H9 (cell line): ENCODE results near the gene LRIF1. TPM values are rescaled to one million over a fixed set of nuclear protein-coding genes. Genes with fewer than 3 reads are reported as not detected.

Experiments used
- DNase-seq: peaks from one replicate; pipeline ENCODE4 v3.0.0-alpha.2; 2017
- H2AFZ ChIP-seq: one replicate; pipeline ENCODE4 v1.6.1; 2013; ENCODE audit warnings: mild to moderate bottlenecking, low read length, control low read depth, moderate library complexity
- H2AK5ac ChIP-seq: 2 replicates; pipeline ENCODE4 v1.6.1; 2013; ENCODE audit warnings: low read length, control low read depth, mixed read lengths; ENCODE audit not compliant: insufficient read length
- H2BK120ac ChIP-seq: one replicate; pipeline ENCODE4 v1.6.1; 2013; ENCODE audit warnings: low read depth, mild to moderate bottlenecking, low read length, control low read depth, inconsistent platforms; ENCODE audit not compliant: poor library complexity, severe bottlenecking
- H2BK12ac ChIP-seq: 2 replicates; pipeline ENCODE4 v1.6.1; 2013; ENCODE audit warnings: low read length, control low read depth, mixed read lengths, low read depth; ENCODE audit not compliant: insufficient read length
- H2BK15ac ChIP-seq: 2 replicates; pipeline ENCODE4 v1.6.1; 2013; ENCODE audit warnings: low read depth, low read length, control low read depth
- H2BK20ac ChIP-seq: one replicate; pipeline ENCODE4 v1.6.1; 2013; ENCODE audit warnings: low read depth, mild to moderate bottlenecking, low read length, control low read depth, inconsistent platforms; ENCODE audit not compliant: poor library complexity, severe bottlenecking
- H2BK5ac ChIP-seq: 2 replicates; pipeline ENCODE4 v1.6.1; 2013; ENCODE audit warnings: low read length, control low read depth, mixed read lengths; ENCODE audit not compliant: insufficient read length
- H3K14ac ChIP-seq: 2 replicates; pipeline ENCODE4 v1.6.1; 2013; ENCODE audit warnings: low read length, control low read depth; ENCODE audit not compliant: insufficient read depth
- H3K18ac ChIP-seq: 2 replicates; pipeline ENCODE4 v1.6.1; 2013; ENCODE audit warnings: low read depth, mild to moderate bottlenecking, mixed read lengths, low read length, control low read depth; ENCODE audit not compliant: insufficient read length
- H3K23ac ChIP-seq: 2 replicates; pipeline ENCODE4 v1.6.1; 2013; ENCODE audit warnings: low read length, control low read depth, mixed read lengths, low read depth; ENCODE audit not compliant: insufficient read length
- H3K23me2 ChIP-seq: 2 replicates; pipeline ENCODE4 v1.6.1; 2013; ENCODE audit warnings: low read depth, mild to moderate bottlenecking, mixed read lengths, low read length, control low read depth; ENCODE audit not compliant: insufficient read length, poor library complexity, severe bottlenecking
- H3K27ac ChIP-seq: 2 replicates; pipeline ENCODE4 v1.5.1; 2013; ENCODE audit warnings: low read length, control low read depth, mixed read lengths, low read depth; ENCODE audit not compliant: insufficient read length
- H3K27me3 ChIP-seq: 2 replicates; pipeline ENCODE4 v1.6.1; 2013; ENCODE audit warnings: low read length, control low read depth, inconsistent platforms; ENCODE audit not compliant: insufficient read depth
- H3K4ac ChIP-seq: 2 replicates; pipeline ENCODE4 v1.6.1; 2013; ENCODE audit warnings: low read depth, mild to moderate bottlenecking, control low read depth, inconsistent platforms, low read length, moderate library complexity
- H3K4me1 ChIP-seq: 2 replicates; pipeline ENCODE4 v1.6.1; 2013; ENCODE audit warnings: low read length, control low read depth, inconsistent platforms; ENCODE audit not compliant: insufficient read depth
- H3K4me2 ChIP-seq: 2 replicates; pipeline ENCODE4 v1.6.1; 2013; ENCODE audit warnings: low read length, control low read depth, mixed read lengths; ENCODE audit not compliant: insufficient read length, insufficient read depth
- H3K56ac ChIP-seq: 2 replicates; pipeline ENCODE4 v1.6.1; 2013; ENCODE audit warnings: low read depth, mild to moderate bottlenecking, mixed read lengths, low read length, control low read depth; ENCODE audit not compliant: insufficient read length
- H3K79me1 ChIP-seq: 2 replicates; pipeline ENCODE4 v1.6.1; 2013; ENCODE audit warnings: low read depth, mild to moderate bottlenecking, moderate library complexity, low read length, control low read depth, inconsistent platforms; ENCODE audit not compliant: insufficient read depth, poor library complexity, severe bottlenecking
- H3K79me2 ChIP-seq: 2 replicates; pipeline ENCODE4 v1.6.1; 2013; ENCODE audit warnings: low read length, control low read depth, inconsistent platforms; ENCODE audit not compliant: insufficient read depth
- H3K9ac ChIP-seq: 2 replicates; pipeline ENCODE4 v1.6.1; 2013; ENCODE audit warnings: low read length, control low read depth, mixed read lengths; ENCODE audit not compliant: insufficient read length; ENCODE audit errors: extremely low read depth
- H3K9me3 ChIP-seq: one replicate; pipeline ENCODE4 v1.6.1; 2013; ENCODE audit warnings: low read depth, low read length, inconsistent platforms; ENCODE audit not compliant: control insufficient read depth
- H3T11ph ChIP-seq: one replicate; pipeline ENCODE4 v1.6.1; 2013; ENCODE audit warnings: mild to moderate bottlenecking, low read length, control low read depth, inconsistent platforms
- H4K20me1 ChIP-seq: one replicate; pipeline ENCODE4 v1.6.1; 2013; ENCODE audit not compliant: control insufficient read depth, insufficient read length, insufficient read depth
- H4K5ac ChIP-seq: 2 replicates; pipeline ENCODE4 v1.6.1; 2013; ENCODE audit warnings: low read depth, mild to moderate bottlenecking, mixed read lengths, low read length, control low read depth; ENCODE audit not compliant: insufficient read length
- H4K8ac ChIP-seq: replicated peaks from 2 replicates; pipeline ENCODE4 v1.6.1; 2013; ENCODE audit warnings: low read length, control low read depth, mixed read lengths, low read depth; ENCODE audit not compliant: insufficient read length
- H4K91ac ChIP-seq: 2 replicates; pipeline ENCODE4 v1.6.1; 2013; ENCODE audit warnings: low read depth, mild to moderate bottlenecking, moderate library complexity, mixed read lengths, low read length, control low read depth; ENCODE audit not compliant: insufficient read length
- H3K27ac Mint-ChIP-seq, 3 experiments: 2 replicates in 2 of 3; 3 replicates in 1 of 3; pipeline ENCODE4 v1.8.0; 2020 to 2021; ENCODE audit warnings: mixed read lengths in 3 of 3, mild to moderate bottlenecking in 1 of 3, moderate library complexity in 1 of 3
- H3K27me3 Mint-ChIP-seq: 2 replicates; pipeline ENCODE4 v1.8.0; 2021; ENCODE audit warnings: low read depth, mild to moderate bottlenecking, moderate library complexity, mixed read lengths
- H3K36me3 Mint-ChIP-seq, 3 experiments: 2 replicates in 2 of 3; 3 replicates in 1 of 3; pipeline ENCODE4 v1.8.0; 2020 to 2021; ENCODE audit warnings: low read depth in 3 of 3, mixed read lengths in 3 of 3; ENCODE audit not compliant: insufficient read depth in 1 of 3
- H3K4me1 Mint-ChIP-seq, 2 experiments: 2 replicates each; pipeline ENCODE4 v1.8.0; 2020; ENCODE audit warnings: mixed read lengths in 2 of 2
- H3K4me3 Mint-ChIP-seq, 2 experiments: 2 replicates in 1 of 2; 3 replicates in 1 of 2; pipeline ENCODE4 v1.8.0; 2020 to 2021; ENCODE audit warnings: mild to moderate bottlenecking in 2 of 2, mixed read lengths in 2 of 2, moderate library complexity in 1 of 2
- H3K9me3 Mint-ChIP-seq, 2 experiments: 2 replicates in 1 of 2; 3 replicates in 1 of 2; pipeline ENCODE4 v1.8.0; 2020; ENCODE audit warnings: mild to moderate bottlenecking in 2 of 2, mixed read lengths in 2 of 2, moderate library complexity in 1 of 2
- WGBS: extraction: QIAGEN DNeasy Blood & Tissue Kit; methylation state at CpG from one replicate; pipeline ENCODE4 v1.1.7; 2013; ENCODE audit warnings: missing lambda C conversion rate, low lambda C conversion rate, mixed read lengths; ENCODE audit not compliant: insufficient read length; ENCODE audit errors: extremely low coverage; 5-methylcytosine and 5-hydroxymethylcytosine counted together
- total RNA-seq: library from RNA; stranded (reverse); gene quantifications from 2 replicates; pipeline ENCODE4 v1.2.1, GENCODE V29; 2021
- TF ChIP-seq, protein P1 (sequence below): fragments of 200-600 bp; sonication (generic); conservative IDR thresholded peaks from 3 replicates; pipeline ENCODE4 v1.8.0; 2021; ENCODE audit warnings: antibody characterized with exemption, mild to moderate bottlenecking

The LRIF1 gene
- total RNA-seq, 1 experiment from 2014 or later = 13.6 TPM

DNA sequence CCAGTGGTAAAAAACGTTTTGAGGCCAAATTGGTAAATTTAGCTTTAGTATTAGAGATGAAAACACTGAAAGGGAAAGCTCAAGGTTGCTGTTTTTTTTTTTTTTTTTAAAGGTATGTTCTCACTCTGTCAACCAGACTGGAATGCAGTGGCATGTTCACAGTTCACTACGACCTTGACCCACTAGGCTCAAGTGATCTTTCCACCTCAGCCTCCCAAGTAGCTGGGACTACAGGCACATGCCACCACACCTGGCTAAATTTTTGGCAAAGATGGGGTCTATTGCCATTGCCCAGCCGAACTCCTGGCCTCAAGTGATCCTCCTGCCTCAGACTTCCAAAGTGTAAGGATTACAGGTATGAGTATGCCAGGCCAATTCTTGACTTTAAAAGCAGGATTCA lies 18.9 kb downstream of the LRIF1 start:
- Histone ChIP-seq H2BK12ac (no peak overlapping the region), H4K91ac (no peak overlapping the region), H3K27ac (no peak overlapping the region), H3K4ac (no peak overlapping the region), H3K14ac (no peak overlapping the region), H3K9ac (no peak overlapping the region), H3K23ac (no peak overlapping the region), H3K56ac (no peak overlapping the region), H2AK5ac (no peak overlapping the region), H3K9me3 (no peaks in the 10 kb centered on the region), H2BK5ac (no peak overlapping the region), H3K79me1 (no peaks in the 10 kb centered on the region), H3T11ph (no peak overlapping the region), H3K23me2 (no peaks in the 10 kb centered on the region), H4K8ac (no peak overlapping the region), H3K18ac (no peak overlapping the region), H4K5ac (no peak overlapping the region), H2BK20ac (no peak overlapping the region), H3K4me1 (no peaks in the 10 kb centered on the region), H3K4me2 (no peak overlapping the region), H3K79me2 (no peaks in the 10 kb centered on the region), H2BK15ac (no peak overlapping the region), H2BK120ac (no peak overlapping the region), H4K20me1 (no peaks in the 10 kb centered on the region), H3K27me3 (no peaks in the 10 kb centered on the region), H2AFZ (no peak overlapping the region)
- Mint-ChIP-seq H3K27ac (no peak overlapping the region), H3K4me1 (no peaks in the 10 kb centered on the region), H3K27me3 (no peaks in the 10 kb centered on the region; the same call in 1 of the 2 replicates), H3K36me3 (peaks cover 3 to 13% (median 10%) of the 10 kb centered on the region in 3 experiments; a peak in 6 of 7 replicates), H3K9me3 (peaks cover 6 to 7% of the 10 kb centered on the region in 2 experiments; a peak in 4 of 5 replicates), H3K4me3 (no peak overlapping the region)
- no CpG with 5 or more reads among the region's 3 CpGs for WGBS
- no peak for DNase-seq
- TF ChIP-seq, protein P1, sequence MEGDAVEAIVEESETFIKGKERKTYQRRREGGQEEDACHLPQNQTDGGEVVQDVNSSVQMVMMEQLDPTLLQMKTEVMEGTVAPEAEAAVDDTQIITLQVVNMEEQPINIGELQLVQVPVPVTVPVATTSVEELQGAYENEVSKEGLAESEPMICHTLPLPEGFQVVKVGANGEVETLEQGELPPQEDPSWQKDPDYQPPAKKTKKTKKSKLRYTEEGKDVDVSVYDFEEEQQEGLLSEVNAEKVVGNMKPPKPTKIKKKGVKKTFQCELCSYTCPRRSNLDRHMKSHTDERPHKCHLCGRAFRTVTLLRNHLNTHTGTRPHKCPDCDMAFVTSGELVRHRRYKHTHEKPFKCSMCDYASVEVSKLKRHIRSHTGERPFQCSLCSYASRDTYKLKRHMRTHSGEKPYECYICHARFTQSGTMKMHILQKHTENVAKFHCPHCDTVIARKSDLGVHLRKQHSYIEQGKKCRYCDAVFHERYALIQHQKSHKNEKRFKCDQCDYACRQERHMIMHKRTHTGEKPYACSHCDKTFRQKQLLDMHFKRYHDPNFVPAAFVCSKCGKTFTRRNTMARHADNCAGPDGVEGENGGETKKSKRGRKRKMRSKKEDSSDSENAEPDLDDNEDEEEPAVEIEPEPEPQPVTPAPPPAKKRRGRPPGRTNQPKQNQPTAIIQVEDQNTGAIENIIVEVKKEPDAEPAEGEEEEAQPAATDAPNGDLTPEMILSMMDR = no peak
